ENCODE data around the gene CBR1. TPM values are rescaled to one million over a fixed set of nuclear protein-coding genes. Genes with fewer than 3 reads are reported as not detected.

The CBR1 gene
- total RNA-seq, 4 donors from 2014 or later, result 83.3 to 155 (median 121) TPM

DNA sequence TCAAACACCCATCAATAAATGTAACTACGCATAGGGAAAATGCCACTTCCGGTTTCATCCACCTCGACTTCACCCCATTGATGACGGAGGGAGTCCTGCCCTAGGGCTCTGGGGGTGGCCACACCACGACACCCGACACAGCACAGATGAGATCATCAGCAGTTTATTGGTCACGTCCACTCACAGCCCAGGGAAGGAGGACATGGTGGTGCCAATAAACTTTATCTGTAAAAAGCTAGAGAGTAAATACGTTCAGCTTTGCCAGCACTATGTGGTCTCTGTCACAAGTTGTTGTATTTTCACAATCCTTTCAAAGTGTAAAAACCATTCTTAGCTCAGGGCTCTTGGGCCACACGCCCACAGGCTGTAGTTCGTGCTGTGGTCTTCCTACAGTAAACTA lies 25.8 kb upstream of the CBR1 start:
- Histone ChIP-seq H3K9me3 (no peaks in the 10 kb centered on the region), H3K4me3 (no peak overlapping the region), H3K27me3 (no peaks in the 10 kb centered on the region), H3K36me3 (peaks cover 54 to 98% (median 85%) of the 10 kb centered on the region in 4 donors), H3K27ac (replicated peaks in 1 of 4) (no peak overlapping the region), H3K4me1 (peaks cover 0 to 5% (median 0%) of the 10 kb centered on the region in 4 donors)
- DNase-seq (ENCODE audit: extremely low spot score), result no peak
- no peak for TF ChIP-seq POLR2A (IDR thresholded peaks at IDR 0.05; ENCODE audit: low read depth)
- TF ChIP-seq, protein P1, sequence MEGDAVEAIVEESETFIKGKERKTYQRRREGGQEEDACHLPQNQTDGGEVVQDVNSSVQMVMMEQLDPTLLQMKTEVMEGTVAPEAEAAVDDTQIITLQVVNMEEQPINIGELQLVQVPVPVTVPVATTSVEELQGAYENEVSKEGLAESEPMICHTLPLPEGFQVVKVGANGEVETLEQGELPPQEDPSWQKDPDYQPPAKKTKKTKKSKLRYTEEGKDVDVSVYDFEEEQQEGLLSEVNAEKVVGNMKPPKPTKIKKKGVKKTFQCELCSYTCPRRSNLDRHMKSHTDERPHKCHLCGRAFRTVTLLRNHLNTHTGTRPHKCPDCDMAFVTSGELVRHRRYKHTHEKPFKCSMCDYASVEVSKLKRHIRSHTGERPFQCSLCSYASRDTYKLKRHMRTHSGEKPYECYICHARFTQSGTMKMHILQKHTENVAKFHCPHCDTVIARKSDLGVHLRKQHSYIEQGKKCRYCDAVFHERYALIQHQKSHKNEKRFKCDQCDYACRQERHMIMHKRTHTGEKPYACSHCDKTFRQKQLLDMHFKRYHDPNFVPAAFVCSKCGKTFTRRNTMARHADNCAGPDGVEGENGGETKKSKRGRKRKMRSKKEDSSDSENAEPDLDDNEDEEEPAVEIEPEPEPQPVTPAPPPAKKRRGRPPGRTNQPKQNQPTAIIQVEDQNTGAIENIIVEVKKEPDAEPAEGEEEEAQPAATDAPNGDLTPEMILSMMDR (IDR thresholded peaks at IDR 0.05), result no peak
- intact Hi-C loops (cut with DNase I), result no loop called here
- WGBS, result 87% methylated on average over 8 of the region's 10 CpGs

DNA sequence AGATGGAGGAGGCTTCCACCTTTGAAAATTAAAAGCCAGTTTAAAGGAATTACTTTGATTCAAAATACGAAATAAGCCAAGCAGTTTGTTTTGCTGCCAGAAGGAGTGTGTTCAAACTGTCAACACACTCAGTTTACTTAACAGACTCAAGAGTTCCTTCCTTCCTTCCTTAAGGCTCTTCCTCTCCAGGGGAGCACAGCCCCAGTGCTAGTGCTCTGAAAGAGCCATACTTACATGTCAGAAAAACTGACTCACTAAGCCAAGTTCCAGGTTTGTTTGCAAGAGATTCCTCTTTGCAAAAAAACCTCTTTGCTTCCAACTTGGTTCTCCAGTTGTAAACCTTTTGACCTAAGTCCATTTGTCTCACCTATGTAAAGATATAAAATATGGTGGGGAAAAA lies 23.8 kb upstream of the CBR1 start:
- H3K9me3 ChIP-seq, result no peaks in the 10 kb centered on the region
- H3K27ac ChIP-seq (replicated peaks in 1 of 4), result no peak overlapping the region
- H3K4me3 ChIP-seq, result no peak overlapping the region
- peaks cover 50 to 100% (median 89%) of the 10 kb centered on the region in 4 donors for H3K36me3 ChIP-seq
- no peak for DNase-seq (ENCODE audit: extremely low spot score)
- no peak for TF ChIP-seq EP300 (IDR thresholded peaks at IDR 0.05)
- no peak for TF ChIP-seq POLR2AphosphoS5 (IDR thresholded peaks at IDR 0.05)
- TF ChIP-seq, protein P1 (IDR thresholded peaks at IDR 0.05), result no peak
- no peak for TF ChIP-seq POLR2A (IDR thresholded peaks at IDR 0.05; ENCODE audit: low read depth)
- WGBS, result 77% methylated on average over 1 of the region's 1 CpG
- no peaks in the 10 kb centered on the region for H3K4me1 ChIP-seq
- no peaks in the 10 kb centered on the region for H3K27me3 ChIP-seq
- intact Hi-C loops (cut with DNase I), result no loop called here

DNA sequence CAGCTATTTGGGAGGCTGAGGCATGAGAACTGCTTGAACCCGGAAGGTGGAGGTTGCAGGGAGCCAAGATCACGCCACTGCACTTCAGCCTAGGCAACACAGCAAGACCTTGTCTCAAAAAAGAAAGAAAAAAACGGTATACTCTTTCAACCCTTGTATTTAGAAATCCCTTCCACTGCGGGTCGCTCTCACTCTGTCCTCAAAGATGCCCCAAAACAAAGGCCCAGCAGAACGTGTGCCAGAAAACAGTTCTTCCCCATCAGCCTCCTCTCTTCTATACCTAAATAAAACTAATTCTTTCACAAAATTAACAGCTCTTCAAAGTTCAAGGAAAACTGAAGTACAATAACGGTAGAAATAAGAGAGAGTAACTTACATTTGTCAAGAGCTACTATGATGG lies 22.7 kb upstream of the CBR1 start:
- H3K27ac ChIP-seq (replicated peaks in 1 of 4), result no peak overlapping the region
- no peak for TF ChIP-seq POLR2AphosphoS5 (IDR thresholded peaks at IDR 0.05)
- TF ChIP-seq, protein P1 (IDR thresholded peaks at IDR 0.05), result no peak
- no peak for TF ChIP-seq POLR2A (IDR thresholded peaks at IDR 0.05; ENCODE audit: low read depth)
- no peak for TF ChIP-seq EP300 (IDR thresholded peaks at IDR 0.05)
- WGBS, result 80% methylated on average over 7 of the region's 7 CpGs
- H3K36me3 ChIP-seq, result peaks cover 46 to 93% (median 87%) of the 10 kb centered on the region in 4 donors
- intact Hi-C loops (cut with DNase I), result no loop called here
- H3K9me3 ChIP-seq, result no peaks in the 10 kb centered on the region
- H3K4me1 ChIP-seq, result no peaks in the 10 kb centered on the region
- DNase-seq (ENCODE audit: extremely low spot score), result no peak
- H3K27me3 ChIP-seq, result no peaks in the 10 kb centered on the region
- H3K4me3 ChIP-seq, result no peak overlapping the region

DNA sequence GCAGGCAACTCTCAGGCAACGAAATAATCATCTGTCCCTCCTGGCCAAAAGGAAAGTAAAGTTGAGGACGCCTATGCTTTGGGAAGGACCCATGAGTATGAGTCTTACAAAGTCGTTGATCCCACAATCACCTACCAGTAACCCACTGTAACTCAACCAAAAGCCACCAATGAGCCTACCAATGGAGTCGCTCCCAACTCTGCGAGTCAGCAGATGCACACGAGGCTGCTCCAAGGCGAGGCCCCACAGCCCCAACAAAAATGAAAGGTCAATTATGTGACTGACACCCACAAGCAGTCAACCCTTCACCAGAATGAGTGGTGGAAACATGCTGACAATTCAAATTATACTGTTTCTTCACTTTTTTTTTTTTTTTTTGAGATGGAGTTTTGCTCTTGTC lies 21.5 kb upstream of the CBR1 start:
- Histone ChIP-seq H3K9me3 (no peaks in the 10 kb centered on the region), H3K27ac (replicated peaks in 1 of 4) (no peak overlapping the region), H3K27me3 (no peaks in the 10 kb centered on the region), H3K4me1 (no peaks in the 10 kb centered on the region), H3K36me3 (peaks cover 51 to 91% (median 88%) of the 10 kb centered on the region in 4 donors), H3K4me3 (no peak overlapping the region)
- intact Hi-C loops (cut with DNase I), result no loop called here
- TF ChIP-seq, protein P1 (IDR thresholded peaks at IDR 0.05), result no peak
- no peak for TF ChIP-seq POLR2AphosphoS5 (IDR thresholded peaks at IDR 0.05)
- TF ChIP-seq EP300 (IDR thresholded peaks at IDR 0.05), result no peak
- TF ChIP-seq POLR2A (IDR thresholded peaks at IDR 0.05; ENCODE audit: low read depth), result no peak
- WGBS, result 92% methylated on average over 7 of the region's 7 CpGs
- DNase-seq (ENCODE audit: extremely low spot score), result no peak
